Right lobe of liver (tissue), 6 donors: ENCODE results near the gene GPRIN3. TPM values are rescaled to one million over a fixed set of nuclear protein-coding genes. Genes with fewer than 3 reads are reported as not detected.
A peak's percentile ranks its signal among the peaks of the same experiment; 100 is the strongest.

ENCODE experiments used
- ATAC-seq, 4 donors: fragments of 200-7000 bp; cut with Tn5 transposase; one replicate each; pipeline ENCODE4 v1.9.1; 2020; ENCODE audit warnings: mild to moderate bottlenecking in 4 of 4, moderate library complexity in 4 of 4
- DNase-seq, 3 donors: peaks; one replicate each; pipeline ENCODE4 v3.0.0-alpha.2; 2020
- H3K27ac ChIP-seq, 3 donors: fragments of 200-600 bp; one replicate each; pipeline ENCODE4 v1.8.0; 2022
- H3K27me3 ChIP-seq, 2 donors: fragments of 200-600 bp; one replicate each; pipeline ENCODE4 v1.8.0; 2022
- H3K36me3 ChIP-seq, 4 donors: fragments of 200-600 bp; sonication (generic) in 1 of 4; one replicate each; pipeline versions ENCODE4 v1.5.1 to v1.8.0; 2017 to 2022; ENCODE audit warnings: control low read depth in 1 of 4
- H3K4me1 ChIP-seq, 4 donors: fragments of 200-600 bp; sonication (generic) in 1 of 4; one replicate each; pipeline versions ENCODE4 v1.5.1 to v1.8.0; 2017 to 2022; ENCODE audit warnings: control low read depth in 1 of 4
- H3K4me3 ChIP-seq, 3 donors: fragments of 200-600 bp; one replicate each; pipeline ENCODE4 v1.8.0; 2022
- H3K9me3 ChIP-seq, 4 donors: fragments of 200-600 bp; sonication (generic) in 1 of 4; one replicate each; pipeline versions ENCODE4 v1.5.1 to v1.8.0; 2017 to 2022; ENCODE audit warnings: control low read depth in 1 of 4
- POLR2A ChIP-seq: fragments of 450-650 bp; IDR thresholded peaks from one replicate; pipeline ENCODE4 v1.6.1; 2017; ENCODE audit warnings: antibody characterized with exemption, mild to moderate bottlenecking
- WGBS: methylation state at CpG from one replicate; pipeline ENCODE4 v1.1.6; 2018; ENCODE audit warnings: low coverage, low lambda C conversion rate; ENCODE audit not compliant: insufficient coverage; ENCODE audit errors: missing lambda C conversion rate; 5-methylcytosine and 5-hydroxymethylcytosine counted together
- intact Hi-C, 2 donors: fragments of 100-400 bp; cut with DNase I; formaldehyde crosslinking; loops; one replicate each; pipeline versions ENCODE4 v1.11.2 to v1.14.1; 2022
- total RNA-seq, 6 experiments: library from RNA; depleted of rRNA in 2 of 6; stranded (reverse); fragments of >200 nt in 2 of 6; fragmentation: NEBNext Ultra II Directional in 3 of 6; extraction: Animal tissue kit (Norgen Biotek cat#: 25700) in 3 of 6; gene quantifications; one replicate each; pipeline versions ENCODE4 v1.1.0 to v1.2.4, GENCODE V29; 2016 to 2023
- TF ChIP-seq, protein P1 (sequence below), 4 donors: fragments of 200-600 bp in 3 of 4; fragments of 450-650 bp in 1 of 4; IDR thresholded peaks; one replicate each; pipeline versions ENCODE4 v1.5.1 to v1.8.0; 2016 to 2022; ENCODE audit warnings: antibody characterized with exemption in 4 of 4, mild to moderate bottlenecking in 2 of 4
- donor health status: DM: no; HTN: yes; CAD: no.
- donor health status: DM: no; HTN: no; CAD: no.
- donor health status: DM: no; HTN: no; CAD: no.
- donor health status: DM: no; HTN: yes; CAD: no.
- donor health status: DM: no; HTN: yes; CAD: no.

The GPRIN3 gene
- total RNA-seq, 6 experiments from 2014 or later: 0.29 to 7.9 (median 3.9) TPM

- H3K27ac ChIP-seq: no peak overlapping the region
- H3K27me3 ChIP-seq: no peaks in the 10 kb centered on the region
- intact Hi-C loops: no loop called here
- no peak for TF ChIP-seq POLR2A
- TF ChIP-seq, protein P1, sequence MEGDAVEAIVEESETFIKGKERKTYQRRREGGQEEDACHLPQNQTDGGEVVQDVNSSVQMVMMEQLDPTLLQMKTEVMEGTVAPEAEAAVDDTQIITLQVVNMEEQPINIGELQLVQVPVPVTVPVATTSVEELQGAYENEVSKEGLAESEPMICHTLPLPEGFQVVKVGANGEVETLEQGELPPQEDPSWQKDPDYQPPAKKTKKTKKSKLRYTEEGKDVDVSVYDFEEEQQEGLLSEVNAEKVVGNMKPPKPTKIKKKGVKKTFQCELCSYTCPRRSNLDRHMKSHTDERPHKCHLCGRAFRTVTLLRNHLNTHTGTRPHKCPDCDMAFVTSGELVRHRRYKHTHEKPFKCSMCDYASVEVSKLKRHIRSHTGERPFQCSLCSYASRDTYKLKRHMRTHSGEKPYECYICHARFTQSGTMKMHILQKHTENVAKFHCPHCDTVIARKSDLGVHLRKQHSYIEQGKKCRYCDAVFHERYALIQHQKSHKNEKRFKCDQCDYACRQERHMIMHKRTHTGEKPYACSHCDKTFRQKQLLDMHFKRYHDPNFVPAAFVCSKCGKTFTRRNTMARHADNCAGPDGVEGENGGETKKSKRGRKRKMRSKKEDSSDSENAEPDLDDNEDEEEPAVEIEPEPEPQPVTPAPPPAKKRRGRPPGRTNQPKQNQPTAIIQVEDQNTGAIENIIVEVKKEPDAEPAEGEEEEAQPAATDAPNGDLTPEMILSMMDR (IDR thresholded peaks at IDR 0.05): no peak
- H3K9me3 ChIP-seq: no peaks in the 10 kb centered on the region
- no peaks in the 10 kb centered on the region for H3K4me1 ChIP-seq
- DNase-seq: no peak
- H3K36me3 ChIP-seq: no peaks in the 10 kb centered on the region
- WGBS: 33% methylated on average over 4 of the region's 5 CpGs
- H3K4me3 ChIP-seq: no peak overlapping the region
- peak in 3 of 4 donors; percentile 49 to 71 (median 54) for ATAC-seq
Measured at GRCh38 chr4:89331686-89332544, 24.3 kb upstream of the GPRIN3 start.

- no peaks in the 10 kb centered on the region for H3K36me3 ChIP-seq
- no peak for TF ChIP-seq POLR2A
- TF ChIP-seq, protein P1 (IDR thresholded peaks at IDR 0.05): no peak
- H3K27me3 ChIP-seq: no peaks in the 10 kb centered on the region
- intact Hi-C loops: no loop called here
- ATAC-seq (no peak), DNase-seq (no peak)
- no peaks in the 10 kb centered on the region for H3K4me1 ChIP-seq
- no peak overlapping the region for H3K4me3 ChIP-seq
- no peak overlapping the region for H3K27ac ChIP-seq
- 54% methylated on average over 2 of the region's 2 CpGs for WGBS
- no peaks in the 10 kb centered on the region for H3K9me3 ChIP-seq
Measured at GRCh38 chr4:89331197-89331596, 23.6 kb upstream of the GPRIN3 start.

DNA sequence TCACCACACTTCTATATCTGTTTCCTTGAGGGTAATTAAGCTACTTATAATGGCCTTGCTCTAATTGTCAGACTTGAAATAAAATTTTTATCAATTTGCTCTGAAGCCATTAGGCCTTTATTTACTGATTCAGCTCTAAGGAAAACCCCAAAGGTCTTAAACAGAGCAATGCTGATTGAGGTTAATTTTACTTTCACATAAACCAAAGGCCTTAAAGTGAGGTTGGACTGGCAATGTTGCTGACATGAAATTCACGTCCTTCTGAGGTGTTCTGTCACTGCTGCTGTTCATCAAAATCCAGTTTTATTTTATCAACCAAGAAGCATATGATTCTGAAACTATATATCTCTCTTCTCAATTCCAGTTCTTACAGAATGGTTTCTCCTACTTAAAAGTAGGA lies 21.7 kb upstream of the GPRIN3 start:
- TF ChIP-seq, protein P1 (IDR thresholded peaks at IDR 0.05): no peak
- no peak for TF ChIP-seq POLR2A
- ATAC-seq (no peak), DNase-seq (no peak)
- no peaks in the 10 kb centered on the region for H3K9me3 ChIP-seq
- H3K27ac ChIP-seq: no peak overlapping the region
- H3K36me3 ChIP-seq: no peaks in the 10 kb centered on the region
- intact Hi-C loops: no loop called here
- WGBS: 77% methylated on average over 1 of the region's 1 CpG
- no peaks in the 10 kb centered on the region for H3K4me1 ChIP-seq
- H3K4me3 ChIP-seq: no peak overlapping the region
- no peaks in the 10 kb centered on the region for H3K27me3 ChIP-seq

- no peak overlapping the region for H3K4me3 ChIP-seq
- H3K9me3 ChIP-seq: no peaks in the 10 kb centered on the region
- intact Hi-C loops: no loop called here
- no peaks in the 10 kb centered on the region for H3K4me1 ChIP-seq
- 38% methylated on average over 2 of the region's 2 CpGs for WGBS
- DNase-seq (no peak), ATAC-seq (peak; percentile 59 to 84 (median 76))
- no peaks in the 10 kb centered on the region for H3K36me3 ChIP-seq
- H3K27me3 ChIP-seq: no peaks in the 10 kb centered on the region
- TF ChIP-seq, protein P1 (IDR thresholded peaks at IDR 0.05): no peak
- no peak for TF ChIP-seq POLR2A
- H3K27ac ChIP-seq: no peak overlapping the region
Measured at GRCh38 chr4:89324671-89325070, 17.1 kb upstream of the GPRIN3 start.
